HepG2 (cell line): ENCODE measurements around the gene POLE3. TPM values are rescaled to one million over a fixed set of nuclear protein-coding genes. Genes with fewer than 3 reads are reported as not detected.
A peak's percentile ranks its signal among the peaks of the same experiment; 100 is the strongest.
"Not testable (repeated sequence)": the region's sequence is repeated elsewhere in the genome, so short reads cannot be mapped to it uniquely, and the experiment has no call there.

Experiments used
- ATAC-seq: fragments of 200-7000 bp; cut with Tn5 transposase; 3 replicates; pipeline ENCODE4 v1.9.1; 2020; ENCODE audit warnings: mild to moderate bottlenecking, moderate library complexity
- BruUV-seq: library from RNA; stranded (reverse); fragments of 400-500 nt; replicated peaks from 2 replicates; lab custom pipeline; 2021; lab: Mats Ljungman, UMichigan
- CTCF ChIA-PET: fragments of 300-600 bp; formaldehyde crosslinking; extraction: SDS; loops from one replicate; lab custom pipeline; 2021; ENCODE audit warnings: low total read pairs, inconsistent platforms, low intra/inter-chr PET ratio; lab: Yijun Ruan, JAX
- POLR2A ChIA-PET: fragments of 350-600 bp; sonication (Branson Sonifier 250); formaldehyde crosslinking; loops from one replicate; lab custom pipeline; 2020; ENCODE audit warnings: antibody characterized with exemption, inconsistent platforms; lab: Yijun Ruan, JAX
- DNase-seq: peaks from one replicate; pipeline ENCODE4 v3.0.0-alpha.2; 2015; ENCODE audit warnings: low spot score
- FAIRE-seq: peaks from 3 replicates; lab custom pipeline; 2011; peaks lifted over from hg19 to GRCh38; lab: Jason Lieb, UNC
- H2AFZ ChIP-seq: one replicate; pipeline ENCODE4 v1.6.1; 2011; ENCODE audit warnings: low read length, inconsistent platforms
- H3K27ac ChIP-seq: fragments of 300-600 bp; 3 replicates; pipeline ENCODE4 v1.8.0; 2011; ENCODE audit warnings: mixed run types, mild to moderate bottlenecking, mixed read lengths, low read length, inconsistent platforms; ENCODE audit not compliant: insufficient read depth; ENCODE audit errors: extremely low read length
- H3K27me3 ChIP-seq, 2 experiments: fragments of 200-600 bp in 1 of 2; 2 replicates in 1 of 2; 3 replicates in 1 of 2; pipeline versions ENCODE4 v1.6.0 to v1.8.0; 2011; ENCODE audit warnings: low read length in 2 of 2, mild to moderate bottlenecking in 2 of 2, moderate library complexity in 2 of 2, inconsistent platforms in 1 of 2; ENCODE audit not compliant: insufficient read depth in 2 of 2, control insufficient read depth in 1 of 2
- H3K36me3 ChIP-seq, 2 experiments: fragments of 200-600 bp in 1 of 2; replicated peaks in 1 of 2; 2 replicates in 1 of 2; 3 replicates in 1 of 2; pipeline versions ENCODE4 v1.5.1 to v1.8.0; 2011; ENCODE audit warnings: low read length in 2 of 2, inconsistent platforms in 1 of 2; ENCODE audit not compliant: insufficient read depth in 2 of 2, control insufficient read depth in 1 of 2
- H3K4me1 ChIP-seq: 2 replicates; pipeline ENCODE4 v1.5.1; 2012; ENCODE audit warnings: low read length, inconsistent platforms; ENCODE audit not compliant: insufficient read depth
- H3K4me2 ChIP-seq: 2 replicates; pipeline ENCODE4 v1.6.0; 2011; ENCODE audit warnings: low read depth, low read length, inconsistent platforms
- H3K4me3 ChIP-seq, 3 experiments: fragments of 200-600 bp in 1 of 3; sonication (generic), shearing (Covaris generic) in 1 of 3; replicated peaks in 1 of 3; 2 replicates each; pipeline ENCODE4 v1.5.1; 2011 to 2016; ENCODE audit warnings: low read length in 3 of 3, inconsistent platforms in 2 of 3, low read depth in 2 of 3, mild to moderate bottlenecking in 2 of 3, control low read depth in 1 of 3, mixed read lengths in 1 of 3; ENCODE audit not compliant: insufficient read depth in 1 of 3
- H3K79me2 ChIP-seq: one replicate; pipeline ENCODE4 v1.6.1; 2011; ENCODE audit warnings: low read length, inconsistent platforms; ENCODE audit not compliant: insufficient read depth
- H3K9ac ChIP-seq: 2 replicates; pipeline ENCODE4 v1.6.0; 2011; ENCODE audit warnings: mild to moderate bottlenecking, low read depth, low read length, inconsistent platforms; ENCODE audit not compliant: insufficient read depth
- H3K9me3 ChIP-seq: 2 replicates; pipeline ENCODE4 v1.5.1; 2012; ENCODE audit warnings: mild to moderate bottlenecking, low read length
- H4K20me1 ChIP-seq: 2 replicates; pipeline ENCODE4 v1.6.0; 2011; ENCODE audit warnings: inconsistent platforms, mild to moderate bottlenecking, low read length, moderate library complexity; ENCODE audit not compliant: insufficient read depth
- ATF1 ChIP-seq: IDR thresholded peaks from 2 replicates; pipeline ENCODE4 v1.6.1; 2016; ENCODE audit warnings: mild to moderate bottlenecking, control low read depth
- LCORL ChIP-seq, 2 experiments: fragments of 450-650 bp in 1 of 2; sonication (generic) in 1 of 2; formaldehyde crosslinking in 1 of 2; IDR thresholded peaks; 2 replicates each; pipeline versions ENCODE4 v1.5.0 to v1.6.1; 2017 to 2020; ENCODE audit warnings: antibody characterized with exemption in 1 of 2, missing genetic modification reagents in 1 of 2
- MED1 ChIP-seq: sonication (generic); formaldehyde crosslinking; IDR thresholded peaks from 2 replicates; pipeline ENCODE4 v1.4.0; 2020; ENCODE audit warnings: missing genetic modification reagents
- NAIF1 ChIP-seq: sonication (generic); formaldehyde crosslinking; IDR thresholded peaks from 2 replicates; pipeline ENCODE4 v1.5.0; 2020; ENCODE audit warnings: mild to moderate bottlenecking, missing genetic modification reagents, borderline replicate concordance
- NR2F6 ChIP-seq, 2 experiments: IDR thresholded peaks; 2 replicates each; pipeline ENCODE4 v1.6.1; 2016; ENCODE audit warnings: antibody characterized with exemption in 1 of 2, mild to moderate bottlenecking in 1 of 2
- RARA ChIP-seq: IDR thresholded peaks from 2 replicates; pipeline ENCODE4 v1.6.1; 2016; ENCODE audit warnings: missing genetic modification reagents, missing compliant biosample characterization
- RARG ChIP-seq: sonication (generic); formaldehyde crosslinking; IDR thresholded peaks from 2 replicates; pipeline ENCODE4 v1.4.0; 2020; ENCODE audit warnings: low read depth, mild to moderate bottlenecking, missing genetic modification reagents
- RFX5 ChIP-seq: IDR thresholded peaks from 2 replicates; pipeline ENCODE4 v1.6.1; 2011; ENCODE audit warnings: low read depth, low read length, improper control_type of control experiment
- RXRB ChIP-seq: IDR thresholded peaks from 2 replicates; pipeline ENCODE4 v1.6.1; 2016; ENCODE audit warnings: borderline replicate concordance, missing genetic modification reagents, missing compliant biosample characterization
- SAP130 ChIP-seq: IDR thresholded peaks from 2 replicates; pipeline ENCODE4 v1.6.1; 2016; ENCODE audit warnings: low read depth
- SP140L ChIP-seq: sonication (generic); formaldehyde crosslinking; IDR thresholded peaks from 2 replicates; pipeline ENCODE4 v1.4.0; 2020; ENCODE audit warnings: missing genetic modification reagents, borderline replicate concordance
- ZNF674 ChIP-seq: sonication (generic); formaldehyde crosslinking; IDR thresholded peaks from 2 replicates; pipeline ENCODE4 v1.5.0; 2020; ENCODE audit warnings: low read depth, mild to moderate bottlenecking, missing genetic modification reagents
- ZNF839 ChIP-seq: sonication (generic); formaldehyde crosslinking; IDR thresholded peaks from 2 replicates; pipeline ENCODE4 v1.4.0; 2020; ENCODE audit warnings: missing genetic modification reagents, mild to moderate bottlenecking, borderline replicate concordance
- WGBS: methylation state at CpG from one replicate; pipeline ENCODE4 v1.1.6; 2017; ENCODE audit warnings: low lambda C conversion rate; 5-methylcytosine and 5-hydroxymethylcytosine counted together
- in situ Hi-C: cut with HindIII; loops from 2 replicates; pipeline ENCODE4 v1.10.0; 2017; ENCODE audit warnings: low pct_unique_long_range_greater_than_20kb; ENCODE audit not compliant: extremely low pct_ligation_motif_present
- intact Hi-C: fragments of 100-400 bp; cut with micrococcal nuclease; formaldehyde crosslinking; loops from one replicate; pipeline ENCODE4 v1.10.0; 2022; ENCODE audit not compliant: unreplicated experiment
- polyA plus RNA-seq, 8 experiments: library from polyadenylated mRNA; depleted of rRNA in 3 of 8; stranded (reverse) in 7 of 8; unstranded in 1 of 8; fragments of >200 nt; fragmentation: Illumina TruSeq in 4 of 8; extraction: Trizol in 4 of 8; gene quantifications; 2 replicates each; pipeline versions ENCODE4 v1.2.1 to v1.2.3, GENCODE V29; 2011 to 2016; ENCODE audit warnings: low read depth in 4 of 8, missing spikeins in 1 of 8, mixed read lengths in 1 of 8; ENCODE audit not compliant: insufficient read depth in 1 of 8
- total RNA-seq, 5 experiments: library from RNA; depleted of rRNA; stranded (reverse); fragments of >200 nt; fragmentation: Illumina TruSeq; extraction: Trizol; gene quantifications; 2 replicates each; pipeline ENCODE4 v1.2.3, GENCODE V29; 2016; ENCODE audit warnings: low read depth in 1 of 5
- TF ChIP-seq, protein P1 (sequence below): IDR thresholded peaks from 2 replicates; pipeline ENCODE4 v1.6.1; 2018; ENCODE audit warnings: missing genetic modification reagents, mild to moderate bottlenecking, missing compliant biosample characterization
- TF ChIP-seq, protein P2 (sequence below): IDR thresholded peaks from 2 replicates; pipeline ENCODE4 v1.6.1; 2016; ENCODE audit warnings: missing compliant biosample characterization, missing genetic modification reagents, borderline replicate concordance

POLE3 gene
- total and polyA plus RNA-seq, 2 of the 13 experiments (the other 11 are each of a cell fraction or from before 2014, with no cell fraction given) = 36.0 to 77.2 TPM

DNA sequence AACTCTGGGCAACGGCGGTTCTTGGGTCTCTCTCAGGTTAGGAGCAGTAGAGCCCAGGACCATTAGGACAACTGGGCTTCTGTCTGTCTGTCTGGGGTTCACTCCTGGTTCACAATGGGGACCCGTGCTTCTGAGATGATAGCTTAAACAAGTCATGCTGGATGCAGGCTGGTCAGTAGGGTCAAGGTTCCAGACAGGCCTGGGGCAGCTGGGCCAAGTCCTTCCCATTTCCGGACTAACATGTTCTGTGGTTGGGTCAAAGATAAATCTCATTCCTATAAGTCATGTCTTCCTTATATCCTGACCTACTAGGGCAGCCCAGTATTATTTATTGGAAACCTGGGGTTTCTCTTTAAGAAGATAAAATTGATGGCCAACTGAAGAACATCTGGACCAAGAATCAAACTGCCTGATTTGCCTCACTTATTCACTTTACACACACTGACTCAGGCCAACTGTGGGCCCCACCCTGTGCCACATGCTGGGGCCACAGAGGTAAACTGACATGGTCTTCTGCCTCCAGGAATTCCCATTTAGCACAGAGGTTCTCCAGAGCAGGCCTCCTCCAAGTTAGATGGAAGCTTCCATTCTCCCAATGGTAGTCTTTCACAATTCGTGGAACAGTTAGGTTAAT is 42.0 kb downstream of the POLE3 start (continued):
- TF ChIP-seq MED1 (CRISPR knock-in tag) (peak; percentile 39), ZNF839 (CRISPR knock-in tag) (no peak), SAP130 (peak; percentile 15; the same call in 1 of the 2 replicates), RARA (peak; percentile 91), NR2F6 (IDR thresholded peaks at IDR 0.05) (0 out of 2 replicates have a peak, but pooled peaks have one; percentile 41), NR2F6 (CRISPR knock-in tag; IDR thresholded peaks at IDR 0.05) (peak; percentile 59; the same call in 1 of the 2 replicates), RXRB (CRISPR knock-in tag) (peak; percentile 35; the same call in 1 of the 2 replicates)

DNA sequence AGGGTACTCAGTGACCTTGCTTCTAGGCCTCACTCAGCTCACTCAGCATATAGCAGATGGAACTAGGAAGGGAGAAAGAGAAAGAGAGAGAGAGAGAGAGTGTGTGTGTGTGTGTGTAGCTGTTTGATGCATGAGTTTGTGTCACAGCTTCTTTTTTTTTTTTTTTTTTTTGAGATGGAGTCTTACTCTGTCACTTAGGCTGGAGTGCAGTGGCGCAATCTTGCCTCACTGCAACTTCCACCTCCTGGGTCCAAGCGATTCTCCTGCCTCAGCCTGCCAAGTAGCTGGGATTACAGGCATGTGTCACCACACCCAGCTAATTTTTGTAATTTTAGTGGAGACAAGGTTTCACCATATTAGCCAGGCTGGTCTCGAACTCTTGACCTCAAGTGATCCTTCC is 44.8 kb downstream of the POLE3 start:
- H3K27me3 ChIP-seq, intact Hi-C loops, H3K36me3 ChIP-seq, CTCF ChIA-PET, H3K27ac ChIP-seq, H3K4me3 ChIP-seq, H4K20me1 ChIP-seq, DNase-seq, H3K9ac ChIP-seq, in situ Hi-C loops, BruUV-seq, ATAC-seq, H3K4me2 ChIP-seq, H3K79me2 ChIP-seq, H2AFZ ChIP-seq, H3K9me3 ChIP-seq, FAIRE-seq: not testable (repeated sequence)
- 33% methylated on average over 3 of the region's 3 CpGs for WGBS
- POLR2A ChIA-PET = interaction anchor here (1.1 to 3.0 kb wide), 3 partner anchors 11 to 45 kb away, joined by 3 to 16 read pairs (median 5); partner anchors contain the start of genes C9orf43, HDHD3, POLE3 and WDR31
- peaks cover 58% of the 10 kb centered on the region for H3K4me1 ChIP-seq

- no peak overlapping the region for H3K27ac ChIP-seq
- WGBS = 46% methylated on average over 1 of the region's 1 CpG
- H3K9ac ChIP-seq = no peak overlapping the region
- no peak for DNase-seq
- no peaks in the 10 kb centered on the region for H3K36me3 ChIP-seq
- in situ Hi-C loops = no loop called here
- ChIA-PET CTCF (no interaction called here), POLR2A (interaction anchor here (3.0 kb wide), 1 partner anchor 12 kb away, joined by 16 read pairs; the partner anchor contains the start of gene HDHD3)
- ATAC-seq = no peak
- intact Hi-C loops = no loop called here
- H3K4me2 ChIP-seq = no peak overlapping the region
- no peak overlapping the region for H2AFZ ChIP-seq
- no peaks in the 10 kb centered on the region for H3K79me2 ChIP-seq
- no peak for FAIRE-seq
- peaks cover 55% of the 10 kb centered on the region for H3K4me1 ChIP-seq
- H3K9me3 ChIP-seq = no peaks in the 10 kb centered on the region
- peaks cover 0 to 6% of the 10 kb centered on the region in 2 experiments; a peak in 1 of 5 replicates for H3K27me3 ChIP-seq
- no peaks in the 10 kb centered on the region for H4K20me1 ChIP-seq
- BruUV-seq = no TSS peak
- no peak overlapping the region for H3K4me3 ChIP-seq
- TF ChIP-seq NAIF1 (CRISPR knock-in tag) = no peak
- TF ChIP-seq, protein P1, sequence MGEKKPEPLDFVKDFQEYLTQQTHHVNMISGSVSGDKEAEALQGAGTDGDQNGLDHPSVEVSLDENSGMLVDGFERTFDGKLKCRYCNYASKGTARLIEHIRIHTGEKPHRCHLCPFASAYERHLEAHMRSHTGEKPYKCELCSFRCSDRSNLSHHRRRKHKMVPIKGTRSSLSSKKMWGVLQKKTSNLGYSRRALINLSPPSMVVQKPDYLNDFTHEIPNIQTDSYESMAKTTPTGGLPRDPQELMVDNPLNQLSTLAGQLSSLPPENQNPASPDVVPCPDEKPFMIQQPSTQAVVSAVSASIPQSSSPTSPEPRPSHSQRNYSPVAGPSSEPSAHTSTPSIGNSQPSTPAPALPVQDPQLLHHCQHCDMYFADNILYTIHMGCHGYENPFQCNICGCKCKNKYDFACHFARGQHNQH (CRISPR knock-in tag) = no peak
- no peak for TF ChIP-seq ATF1 (CRISPR knock-in tag)
- TF ChIP-seq RFX5 = no peak
- TF ChIP-seq, protein P2, sequence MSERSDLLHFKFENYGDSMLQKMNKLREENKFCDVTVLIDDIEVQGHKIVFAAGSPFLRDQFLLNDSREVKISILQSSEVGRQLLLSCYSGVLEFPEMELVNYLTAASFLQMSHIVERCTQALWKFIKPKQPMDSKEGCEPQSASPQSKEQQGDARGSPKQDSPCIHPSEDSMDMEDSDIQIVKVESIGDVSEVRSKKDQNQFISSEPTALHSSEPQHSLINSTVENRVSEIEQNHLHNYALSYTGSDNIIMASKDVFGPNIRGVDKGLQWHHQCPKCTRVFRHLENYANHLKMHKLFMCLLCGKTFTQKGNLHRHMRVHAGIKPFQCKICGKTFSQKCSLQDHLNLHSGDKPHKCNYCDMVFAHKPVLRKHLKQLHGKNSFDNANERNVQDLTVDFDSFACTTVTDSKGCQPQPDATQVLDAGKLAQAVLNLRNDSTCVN (CRISPR knock-in tag) = no peak
- no peak for TF ChIP-seq SP140L (CRISPR knock-in tag)
- TF ChIP-seq ZNF674 (CRISPR knock-in tag) = no peak
- no peak for TF ChIP-seq LCORL (IDR thresholded peaks at IDR 0.05)
- TF ChIP-seq LCORL (CRISPR knock-in tag; IDR thresholded peaks at IDR 0.05) = no peak
- TF ChIP-seq RARG (CRISPR knock-in tag) = no peak
Measured at GRCh38 chr9:113364951-113365350, 45.5 kb downstream of the POLE3 start.
